Endothelial cell of umbilical vein (primary cell): ENCODE data around the gene LOXL3. TPM values are rescaled to one million over a fixed set of nuclear protein-coding genes. Genes with fewer than 3 reads are reported as not detected.

Experiments
- BruUV-seq: library from RNA; stranded (reverse); fragments of 400-500 nt; replicated peaks from 2 replicates; lab custom pipeline; 2021; lab: Mats Ljungman, UMichigan
- CTCF ChIA-PET: fragments of 300-600, 350-600 bp; sonication (Branson Sonifier 250); formaldehyde crosslinking; loops from one replicate; lab custom pipeline; 2021; ENCODE audit warnings: antibody characterized with exemption, inconsistent platforms; lab: Charles Lee
- POLR2A ChIA-PET: fragments of 300-600, 350-600 bp; sonication (Branson Sonifier 250); formaldehyde crosslinking; loops from one replicate; lab custom pipeline; 2021; ENCODE audit warnings: antibody characterized with exemption, inconsistent platforms; lab: Charles Lee
- DNase-seq: peaks from one replicate; pipeline ENCODE4 v3.0.0-alpha.2; 2011; ENCODE audit warnings: low read depth, low spot score
- FAIRE-seq: peaks from 2 replicates; lab custom pipeline; 2011; peaks lifted over from hg19 to GRCh38; lab: Jason Lieb, UNC
- H2AFZ ChIP-seq: 2 replicates; pipeline ENCODE4 v1.6.0; 2012; ENCODE audit warnings: low read depth, low read length, control low read depth, inconsistent platforms
- H3K27ac ChIP-seq: 2 replicates; pipeline ENCODE4 v1.5.1; 2011; ENCODE audit warnings: low read depth, mild to moderate bottlenecking, control low read depth, low read length, moderate library complexity; ENCODE audit not compliant: insufficient read depth
- H3K27me3 ChIP-seq, 2 experiments: 2 replicates each; pipeline versions ENCODE4 v1.6.0 to v1.6.1; 2011; ENCODE audit warnings: low read length in 2 of 2, mixed read lengths in 1 of 2; ENCODE audit not compliant: control insufficient read depth in 2 of 2, insufficient read depth in 2 of 2
- H3K36me3 ChIP-seq, 2 experiments: 2 replicates in 1 of 2; 3 replicates in 1 of 2; pipeline ENCODE4 v1.5.1; 2011; ENCODE audit warnings: low read length in 2 of 2, mild to moderate bottlenecking in 1 of 2, moderate library complexity in 1 of 2; ENCODE audit not compliant: control insufficient read depth in 2 of 2, insufficient read depth in 2 of 2; ENCODE audit errors: extremely low read depth in 1 of 2
- H3K4me1 ChIP-seq: 3 replicates; pipeline ENCODE4 v1.5.1; 2011; ENCODE audit warnings: mild to moderate bottlenecking, low read length; ENCODE audit not compliant: control insufficient read depth, insufficient read depth; ENCODE audit errors: extremely low read depth
- H3K4me2 ChIP-seq: 2 replicates; pipeline ENCODE4 v1.6.1; 2011; ENCODE audit warnings: low read length, control low read depth, mixed read lengths; ENCODE audit not compliant: insufficient read depth
- H3K4me3 ChIP-seq, 3 experiments: fragments of 200-600 bp in 1 of 3; sonication (generic), shearing (Covaris generic) in 1 of 3; replicated peaks in 1 of 3; 2 replicates each; pipeline ENCODE4 v1.5.1; 2011 to 2016; ENCODE audit warnings: control low read depth in 3 of 3, low read length in 3 of 3, mild to moderate bottlenecking in 2 of 3, inconsistent platforms in 1 of 3, low read depth in 1 of 3, moderate library complexity in 1 of 3; ENCODE audit not compliant: insufficient read depth in 1 of 3
- H3K79me2 ChIP-seq: 2 replicates; pipeline ENCODE4 v1.6.0; 2012; ENCODE audit warnings: low read length, inconsistent platforms; ENCODE audit not compliant: control insufficient read depth, insufficient read depth
- H3K9ac ChIP-seq: replicated peaks from 2 replicates; pipeline ENCODE3; 2011; ENCODE audit warnings: low read length, control low read depth; ENCODE audit not compliant: insufficient read depth; ENCODE audit errors: extremely low read depth
- H3K9me1 ChIP-seq: replicated peaks from 3 replicates; pipeline ENCODE4 v1.6.0; 2011; ENCODE audit warnings: mild to moderate bottlenecking, low read length; ENCODE audit not compliant: control insufficient read depth, insufficient read depth; ENCODE audit errors: extremely low read depth
- H3K9me3 ChIP-seq: replicated peaks from 2 replicates; pipeline ENCODE4 v1.5.1; 2012; ENCODE audit warnings: low read length, inconsistent platforms; ENCODE audit not compliant: control insufficient read depth, insufficient read depth
- H4K20me1 ChIP-seq: replicated peaks from 2 replicates; pipeline ENCODE3; 2011; ENCODE audit warnings: mild to moderate bottlenecking, low read length; ENCODE audit not compliant: control insufficient read depth, insufficient read depth; ENCODE audit errors: extremely low read depth
- CTCF ChIP-seq, 2 donors: IDR thresholded peaks; 1 replicate in 1 of 2; 2 replicates in 1 of 2; pipeline ENCODE4 v1.5.1; 2011; ENCODE audit warnings: low read length in 2 of 2, mild to moderate bottlenecking in 2 of 2, moderate library complexity in 2 of 2, control low read depth in 1 of 2, inconsistent platforms in 1 of 2, low read depth in 1 of 2; ENCODE audit not compliant: insufficient read depth in 1 of 2; ENCODE audit errors: extremely low read depth in 1 of 2
- EZH2 ChIP-seq: IDR thresholded peaks from 2 replicates; pipeline ENCODE4 v1.6.1; 2012; ENCODE audit warnings: borderline replicate concordance, low read depth, mild to moderate bottlenecking, moderate library complexity, low read length, inconsistent platforms; ENCODE audit not compliant: severe bottlenecking
- FOS ChIP-seq: IDR thresholded peaks from 2 replicates; pipeline ENCODE4 v1.6.1; 2011; ENCODE audit warnings: mild to moderate bottlenecking, low read length, moderate library complexity, borderline replicate concordance; ENCODE audit not compliant: insufficient read depth
- GATA2 ChIP-seq: IDR thresholded peaks from 2 replicates; pipeline ENCODE4 v1.7.0; 2011; ENCODE audit warnings: low read depth, mild to moderate bottlenecking, moderate library complexity, mixed read lengths, low read length; ENCODE audit not compliant: insufficient read length, insufficient read depth
- JUN ChIP-seq: IDR thresholded peaks from 2 replicates; pipeline ENCODE4 v1.6.1; 2011; ENCODE audit warnings: borderline replicate concordance, low read depth; ENCODE audit not compliant: insufficient read length, insufficient read depth
- MAX ChIP-seq: IDR thresholded peaks from 2 replicates; pipeline ENCODE4 v1.6.1; 2011; ENCODE audit not compliant: insufficient read depth, insufficient read length
- MYC ChIP-seq: IDR thresholded peaks from one replicate; pipeline ENCODE4 v1.6.1; 2011; ENCODE audit warnings: mild to moderate bottlenecking, low read depth, low read length
- POLR2A ChIP-seq: IDR thresholded peaks from 2 replicates; pipeline ENCODE4 v1.6.1; 2012; ENCODE audit warnings: low read depth, mild to moderate bottlenecking, control low read depth, low read length
- POLR2AphosphoS5 ChIP-seq: IDR thresholded peaks from 2 replicates; pipeline ENCODE4 v1.6.1; 2012; ENCODE audit warnings: low read depth, mild to moderate bottlenecking, control low read depth, low read length, moderate library complexity; ENCODE audit not compliant: insufficient read depth
- dilution Hi-C: fragments of 300-500 bp; cut with MboI; formaldehyde crosslinking; loops from one replicate; pipeline ENCODE4 v1.15.0; 2019; ENCODE audit warnings: low sequenced_read_pairs; ENCODE audit not compliant: extremely low pct_ligation_motif_present
- intact Hi-C: fragments of 100-400 bp; cut with micrococcal nuclease; formaldehyde crosslinking; loops from one replicate; pipeline ENCODE4 v1.10.0; 2022
- polyA plus RNA-seq, 4 experiments: library from polyadenylated mRNA; depleted of rRNA in 3 of 4; stranded (reverse) in 3 of 4; unstranded in 1 of 4; fragments of >200 nt; gene quantifications; 2 replicates each; pipeline versions ENCODE4 v1.2.1 to v1.2.3, GENCODE V29; 2011 to 2012; ENCODE audit warnings: missing spikeins in 1 of 4
- total RNA-seq: library from RNA; stranded (reverse); gene quantifications from 2 replicates; pipeline ENCODE4 v1.2.3, GENCODE V29; 2021

The LOXL3 gene
- total and polyA plus RNA-seq, 2 donors (not counting 3 experiments of a cell fraction or from before 2014, with no cell fraction given): 0.95 to 1.3 TPM

- intact Hi-C loops (no loop called here), dilution Hi-C loops (no loop called here)
- H3K9me3 ChIP-seq: no peaks in the 10 kb centered on the region
- H3K79me2 ChIP-seq: no peaks in the 10 kb centered on the region
- H3K4me1 ChIP-seq: no peaks in the 10 kb centered on the region
- DNase-seq (no peak), FAIRE-seq (no peak)
- H3K9me1 ChIP-seq: no peaks in the 10 kb centered on the region
- no peak overlapping the region for H3K4me2 ChIP-seq
- no peak overlapping the region for H3K9ac ChIP-seq
- TF ChIP-seq MAX (no peak), JUN (no peak)
- H3K27me3 ChIP-seq: peaks cover 16 to 19% of the 10 kb centered on the region in 2 experiments
- H3K36me3 ChIP-seq: no peaks in the 10 kb centered on the region
- CTCF ChIA-PET: interaction anchor here (1.9 to 3.3 kb wide), 2 partner anchors 18 to 21 kb away, joined by 6 to 14 read pairs; no protein-coding TSS in a partner anchor
- POLR2A ChIA-PET: no interaction called here
- H2AFZ ChIP-seq: no peak overlapping the region
- no peak overlapping the region for H3K4me3 ChIP-seq
- BruUV-seq: no TSS peak
- H3K27ac ChIP-seq: no peak overlapping the region
- H4K20me1 ChIP-seq: no peaks in the 10 kb centered on the region
Observed at GRCh38 chr2:74567881-74568280, 14.1 kb upstream of the LOXL3 start.

- ChIA-PET POLR2A (no interaction called here), CTCF (interaction anchor here (3.3 kb wide), 1 partner anchor 22 kb away, joined by 14 read pairs; no protein-coding TSS in a partner anchor)
- Histone ChIP-seq H3K4me2 (no peak overlapping the region), H3K27ac (no peak overlapping the region), H3K9ac (no peak overlapping the region), H3K36me3 (no peaks in the 10 kb centered on the region), H3K79me2 (no peaks in the 10 kb centered on the region), H3K4me1 (no peaks in the 10 kb centered on the region), H3K4me3 (no peak overlapping the region), H4K20me1 (no peaks in the 10 kb centered on the region), H3K9me3 (no peaks in the 10 kb centered on the region), H2AFZ (no peak overlapping the region), H3K9me1 (no peaks in the 10 kb centered on the region), H3K27me3 (peaks cover 16 to 19% of the 10 kb centered on the region in 2 experiments)
- TF ChIP-seq JUN: no peak
- no peak for TF ChIP-seq POLR2A
- TF ChIP-seq GATA2: no peak
- TF ChIP-seq CTCF (IDR thresholded peaks at IDR 0.05; ENCODE audit: extremely low read depth in 1 of 2, insufficient read depth in 1 of 2, low read depth in 1 of 2, low read length in 2 of 2): no peak
- no peak for TF ChIP-seq EZH2
- no peak for TF ChIP-seq POLR2AphosphoS5
- TF ChIP-seq MYC: no peak
- no peak for TF ChIP-seq MAX
- peak; percentile 24 for TF ChIP-seq FOS
- DNase-seq (no peak), FAIRE-seq (no peak)
- no TSS peak for BruUV-seq
- dilution Hi-C loops: no loop called here
- intact Hi-C loops: no loop called here
Observed at GRCh38 chr2:74566754-74567085, 13.0 kb upstream of the LOXL3 start.
